Fibroblast of lung (primary cell): ENCODE data around the gene GAD1.

ENCODE experiments used
- CTCF ChIP-seq, 2 donors: IDR thresholded peaks in 1 of 2; conservative IDR thresholded peaks in 1 of 2; 1 replicate in 1 of 2; 2 replicates in 1 of 2; pipeline ENCODE4 v1.5.1; 2011 to 2012; ENCODE audit warnings: low read length in 2 of 2, control low read depth in 1 of 2, inconsistent platforms in 1 of 2, low read depth in 1 of 2, mild to moderate bottlenecking in 1 of 2
- EZH2 ChIP-seq: IDR thresholded peaks from 2 replicates; pipeline ENCODE4 v1.5.1; 2012; ENCODE audit warnings: low read length, control low read depth, mild to moderate bottlenecking; ENCODE audit errors: missing control alignments

GRCh38 chr2:170847716-170848115, 31.0 kb downstream of the GAD1 start:
- TF ChIP-seq CTCF (conservative IDR thresholded peaks at IDR 0.05 in 1 of 2, IDR thresholded peaks at IDR 0.05 in 1 of 2; ENCODE audit: low read depth in 1 of 2, low read length in 2 of 2), result no peak
- no peak for TF ChIP-seq EZH2
